GM18502 (cell line): Measurements from ENCODE around the gene CPVL.
"Not testable (repeated sequence)": the region's sequence is repeated elsewhere in the genome, so short reads cannot be mapped to it uniquely, and the experiment has no call there.

ENCODE experiments used
- ATAC-seq: cut with Tn5 transposase; IDR thresholded peaks from one replicate; pipeline ENCODE4 v1.9.1; 2021; ENCODE audit warnings: mild to moderate bottlenecking; ENCODE audit not compliant: unreplicated experiment, poor library complexity

The CPVL gene

DNA sequence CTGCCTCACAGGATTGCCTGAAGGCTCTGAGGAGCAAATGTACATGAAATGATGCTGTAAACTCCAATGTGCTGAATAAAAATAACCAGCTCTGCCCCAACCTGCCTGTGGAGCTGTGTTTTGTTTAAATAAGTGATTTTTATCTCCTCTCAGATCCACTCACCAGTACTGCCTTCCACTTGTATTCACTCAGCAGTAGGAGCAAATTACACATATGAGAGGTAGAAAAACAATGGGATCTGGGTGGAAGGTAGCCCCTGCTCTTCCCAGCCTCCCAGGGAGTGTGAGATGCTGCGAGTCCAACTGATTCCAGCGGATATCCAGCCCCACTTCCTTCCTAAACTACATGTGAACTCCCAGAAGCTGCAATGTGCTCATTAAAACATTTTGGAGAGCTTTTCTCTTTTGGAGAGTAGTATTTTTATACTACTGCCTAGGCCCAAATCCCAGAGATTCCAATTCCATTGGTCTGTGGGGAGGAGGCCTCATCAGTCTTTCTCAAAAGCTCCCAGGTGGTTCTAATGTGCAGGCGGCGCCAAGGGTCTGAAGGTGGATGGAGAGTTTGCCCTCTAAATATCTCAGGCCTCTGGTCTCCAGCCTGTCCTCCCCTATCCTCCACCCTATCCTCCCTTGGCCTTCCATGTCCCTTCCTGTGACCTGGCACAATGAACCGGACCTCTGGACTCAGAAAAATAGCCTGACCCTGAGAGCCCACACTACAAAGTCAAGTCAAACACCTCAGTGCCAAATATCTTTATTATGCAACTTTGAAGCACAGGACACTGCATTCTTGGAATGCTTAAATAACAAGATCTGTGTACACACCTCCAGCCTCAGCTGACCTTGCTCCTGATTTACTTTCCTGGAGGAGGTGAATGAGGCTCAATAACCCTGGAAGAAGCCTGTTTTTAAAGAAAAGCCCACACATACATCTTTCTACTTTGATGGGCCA lies 46.2 kb downstream of the CPVL start:
- ATAC-seq, result no peak

DNA sequence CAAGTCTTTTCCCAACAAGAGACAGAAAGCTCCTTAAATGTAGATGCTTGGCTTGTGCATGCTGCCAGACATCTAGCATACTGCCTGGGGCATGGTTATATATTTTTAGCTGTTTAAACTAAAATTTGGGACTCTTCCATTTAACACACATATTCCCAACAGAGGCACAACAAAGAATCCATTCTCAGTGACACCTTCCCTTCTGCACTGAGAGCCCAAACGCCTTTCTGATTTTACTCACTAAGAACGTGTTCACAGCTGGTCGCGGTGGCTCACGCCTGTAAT lies 49.9 kb downstream of the CPVL start:
- ATAC-seq, result no peak

DNA sequence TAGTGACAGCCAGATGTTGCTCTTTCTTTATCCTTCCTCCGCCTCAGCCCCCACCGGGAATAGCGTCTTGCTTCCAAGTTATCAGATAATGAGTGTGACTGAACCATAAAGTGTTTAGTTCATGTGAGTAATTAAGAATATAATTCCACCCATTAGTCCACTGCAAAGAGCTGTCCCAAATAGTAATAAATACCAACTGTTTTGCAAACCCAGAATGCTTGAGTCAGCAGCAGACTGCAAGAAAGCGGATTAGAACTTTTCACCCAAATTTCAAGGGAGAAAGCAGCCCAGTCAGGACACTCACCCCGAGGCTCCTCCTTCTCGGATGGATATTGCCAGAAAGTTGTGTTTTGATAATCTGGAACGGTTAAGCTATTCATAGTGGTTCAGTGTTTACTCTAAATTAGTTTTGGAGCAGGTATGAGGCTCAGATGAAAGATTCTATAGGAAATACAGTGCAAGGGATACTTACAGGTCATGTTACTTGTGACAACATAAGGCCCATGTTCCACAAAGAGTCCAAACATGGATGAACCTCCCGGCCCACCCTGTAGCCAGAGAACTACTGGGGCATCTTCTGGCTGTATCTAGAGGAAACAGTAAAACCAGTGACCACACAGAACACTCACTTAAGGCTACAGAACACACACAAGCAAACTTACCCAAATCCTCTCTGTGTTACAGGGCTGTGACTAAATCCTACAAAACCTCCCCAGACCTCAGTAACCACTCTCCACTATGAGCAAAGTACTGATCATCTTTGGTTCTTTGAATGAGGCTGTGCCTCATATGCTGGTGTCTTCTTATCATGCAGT lies 50.5 kb downstream of the CPVL start:
- ATAC-seq, result no peak

DNA sequence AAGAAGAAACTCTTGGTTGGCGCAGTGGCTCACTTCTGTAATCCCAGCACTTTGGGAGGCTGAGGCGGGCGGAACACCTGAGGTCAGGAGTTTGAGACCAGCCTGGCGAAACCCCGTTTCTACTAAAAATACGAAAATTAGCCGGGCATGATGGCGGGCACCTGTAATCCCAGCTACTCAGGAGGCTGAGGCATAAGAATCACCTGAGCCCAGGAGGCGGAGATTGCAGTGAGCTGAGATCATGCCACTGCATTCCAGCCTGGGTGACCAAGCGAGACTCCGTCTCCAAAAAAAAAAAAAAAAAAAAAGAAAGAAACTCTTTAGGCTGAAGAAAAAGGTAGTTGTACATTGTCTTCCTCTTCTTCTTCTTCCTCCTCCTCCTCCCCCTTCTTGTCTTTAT lies 53.2 kb downstream of the CPVL start:
- ATAC-seq, result not testable (repeated sequence)

DNA sequence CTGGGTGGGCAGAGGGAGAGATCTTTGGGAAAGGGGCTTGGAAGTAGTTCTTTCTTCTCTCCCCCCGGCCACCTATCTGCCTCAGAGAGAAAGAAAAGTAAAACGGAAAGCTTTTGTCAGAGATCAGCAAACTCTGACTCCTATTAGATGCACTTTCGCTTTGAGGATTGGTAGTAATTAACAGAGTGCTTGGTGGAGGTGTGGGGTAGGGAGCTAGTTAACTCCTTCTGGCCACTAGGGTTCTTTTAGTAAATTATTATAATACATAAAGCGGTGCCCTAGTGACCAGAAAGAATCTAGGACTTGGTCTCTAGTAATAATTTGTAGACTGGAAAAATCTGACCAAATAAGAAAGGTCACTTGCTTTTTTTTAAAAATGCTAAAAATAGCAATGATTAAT lies 54.6 kb downstream of the CPVL start:
- ATAC-seq, result no peak

DNA sequence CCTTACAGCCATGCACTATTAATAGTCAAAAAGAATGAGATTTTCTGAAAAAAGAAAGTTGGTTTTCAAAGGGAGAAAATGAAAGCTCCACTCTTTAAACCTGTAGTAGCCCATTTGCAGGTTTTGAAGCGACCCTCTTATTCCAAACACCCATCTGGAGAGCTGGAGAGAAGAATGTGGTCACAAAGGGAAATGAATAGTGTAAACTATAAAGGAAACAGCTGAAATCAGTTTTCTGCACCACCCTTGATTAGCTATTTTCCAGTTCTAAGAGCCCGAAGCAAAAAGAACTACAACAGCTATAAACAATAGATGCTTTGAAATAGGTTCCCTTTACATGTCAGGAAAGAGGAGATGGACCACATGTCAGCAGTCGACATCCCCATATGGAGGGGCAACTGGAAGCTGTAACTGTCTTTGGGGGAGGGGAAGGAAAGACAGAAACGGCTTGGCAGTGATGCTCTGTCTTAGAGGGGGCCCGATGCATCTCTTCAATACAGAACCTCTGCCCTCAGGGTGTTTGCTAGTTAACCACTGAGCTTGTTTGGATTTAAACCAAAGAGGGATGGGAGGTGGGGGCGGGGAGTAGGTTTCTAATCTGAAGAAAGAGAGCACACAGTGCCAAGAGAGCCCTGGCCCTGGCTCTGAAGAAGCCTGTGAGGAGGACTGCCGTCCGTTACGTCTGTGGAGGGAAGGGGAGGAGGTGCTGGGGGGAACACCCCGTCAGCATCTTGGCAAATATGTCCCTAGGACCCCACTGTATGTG lies 55.3 kb downstream of the CPVL start:
- no peak for ATAC-seq

DNA sequence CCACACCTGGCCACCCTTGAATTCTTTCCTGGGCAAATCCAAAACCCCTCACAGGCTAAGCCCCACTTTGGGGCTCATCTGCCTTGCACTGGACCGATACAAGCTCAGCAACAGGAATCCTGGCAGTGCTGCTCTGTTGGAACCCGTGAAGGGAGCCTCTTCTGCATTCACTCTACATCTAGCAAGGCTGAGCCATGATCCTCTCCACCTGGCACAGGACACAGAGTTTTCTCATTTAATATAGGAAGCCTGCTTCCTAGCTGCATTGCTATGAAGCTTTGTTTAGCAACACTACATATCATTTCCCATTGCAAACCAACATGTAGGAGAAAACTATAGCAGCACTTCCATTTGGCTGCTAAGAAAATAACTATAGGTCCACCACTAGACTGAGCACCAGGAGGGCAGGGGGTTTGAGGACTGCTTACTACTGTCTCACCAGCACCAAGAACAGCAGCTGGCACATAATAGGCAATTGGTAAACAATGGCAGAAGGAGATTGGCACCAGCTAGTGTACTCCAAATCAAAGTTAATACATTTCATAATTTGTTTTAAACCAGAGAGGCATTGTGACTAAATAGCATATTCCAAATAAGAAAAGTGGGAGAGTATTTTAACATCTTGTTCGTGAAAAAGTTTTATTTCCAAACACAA lies 56.1 kb downstream of the CPVL start:
- no peak for ATAC-seq

DNA sequence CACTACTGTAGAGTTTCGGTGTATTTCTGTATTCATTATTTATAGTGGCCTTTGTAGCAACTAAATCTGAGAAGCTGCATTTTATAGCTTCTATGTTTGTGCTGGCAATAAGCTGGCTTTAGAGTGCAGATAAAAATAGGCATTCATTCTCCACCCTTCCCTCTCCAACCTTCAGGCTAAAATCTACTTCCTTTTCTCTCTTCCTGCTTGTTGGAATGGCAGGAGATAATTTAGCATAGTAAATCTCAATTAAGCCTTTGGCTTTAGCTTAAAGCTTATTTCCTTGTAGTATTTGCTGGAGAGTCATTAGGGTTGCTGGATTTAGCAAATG lies 58.5 kb downstream of the CPVL start:
- no peak for ATAC-seq

DNA sequence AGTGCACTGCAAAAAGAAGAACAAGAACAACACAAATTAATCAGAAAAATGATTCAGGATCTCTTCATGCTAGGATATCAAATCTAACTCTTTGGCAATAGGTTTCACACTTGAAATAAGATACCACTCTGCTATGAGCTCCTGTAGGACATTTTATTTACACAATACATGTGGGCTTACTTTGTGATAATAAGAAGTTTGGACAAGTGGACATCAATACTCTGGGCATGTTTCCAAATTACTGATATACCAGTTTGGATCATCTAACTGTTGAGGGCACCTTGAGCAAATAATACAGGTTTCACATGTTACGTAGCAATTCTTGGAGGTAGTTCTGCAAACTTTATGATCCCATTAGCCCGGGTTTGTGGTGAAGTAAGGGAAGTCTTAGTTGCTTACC lies 59.8 kb downstream of the CPVL start:
- no peak for ATAC-seq

DNA sequence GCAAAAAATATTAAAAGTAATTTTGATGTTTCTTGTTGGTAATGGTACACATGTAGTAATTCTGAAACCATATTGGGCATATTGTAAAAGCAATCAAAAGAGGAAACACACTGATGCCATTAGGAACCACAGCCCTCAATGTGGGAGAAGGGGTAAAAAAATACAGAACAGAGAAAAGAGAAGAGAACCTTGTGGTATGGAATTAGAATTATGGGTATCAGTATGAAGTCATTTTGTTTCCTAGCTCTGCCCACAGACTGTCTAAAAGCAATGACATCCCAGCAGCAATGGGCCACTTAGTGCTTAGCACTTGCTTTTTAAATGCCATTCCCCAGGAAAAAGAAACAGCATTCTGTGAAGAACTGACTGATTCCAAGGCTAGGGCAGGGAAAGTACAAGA lies 61.5 kb downstream of the CPVL start:
- peak; percentile 81 for ATAC-seq

DNA sequence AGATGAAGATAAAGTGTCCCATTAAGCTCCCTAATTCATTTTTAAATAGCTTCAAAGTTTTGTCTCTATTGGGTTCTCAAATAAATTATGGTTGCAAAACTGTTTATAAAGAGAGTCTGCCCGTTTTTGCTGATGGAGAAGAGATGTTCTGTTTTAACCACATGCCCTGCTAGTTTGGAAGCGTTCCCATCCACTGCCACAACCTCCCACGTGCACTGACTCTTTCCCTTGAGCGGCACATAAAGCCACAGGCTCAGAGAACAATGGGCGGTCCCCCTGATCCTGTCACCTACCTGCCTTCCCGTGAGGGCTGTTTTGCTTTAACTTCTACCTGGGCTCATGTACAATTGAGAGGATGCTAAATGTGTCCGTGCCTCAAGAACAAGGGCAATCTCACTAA lies 65.5 kb downstream of the CPVL start:
- no peak for ATAC-seq

DNA sequence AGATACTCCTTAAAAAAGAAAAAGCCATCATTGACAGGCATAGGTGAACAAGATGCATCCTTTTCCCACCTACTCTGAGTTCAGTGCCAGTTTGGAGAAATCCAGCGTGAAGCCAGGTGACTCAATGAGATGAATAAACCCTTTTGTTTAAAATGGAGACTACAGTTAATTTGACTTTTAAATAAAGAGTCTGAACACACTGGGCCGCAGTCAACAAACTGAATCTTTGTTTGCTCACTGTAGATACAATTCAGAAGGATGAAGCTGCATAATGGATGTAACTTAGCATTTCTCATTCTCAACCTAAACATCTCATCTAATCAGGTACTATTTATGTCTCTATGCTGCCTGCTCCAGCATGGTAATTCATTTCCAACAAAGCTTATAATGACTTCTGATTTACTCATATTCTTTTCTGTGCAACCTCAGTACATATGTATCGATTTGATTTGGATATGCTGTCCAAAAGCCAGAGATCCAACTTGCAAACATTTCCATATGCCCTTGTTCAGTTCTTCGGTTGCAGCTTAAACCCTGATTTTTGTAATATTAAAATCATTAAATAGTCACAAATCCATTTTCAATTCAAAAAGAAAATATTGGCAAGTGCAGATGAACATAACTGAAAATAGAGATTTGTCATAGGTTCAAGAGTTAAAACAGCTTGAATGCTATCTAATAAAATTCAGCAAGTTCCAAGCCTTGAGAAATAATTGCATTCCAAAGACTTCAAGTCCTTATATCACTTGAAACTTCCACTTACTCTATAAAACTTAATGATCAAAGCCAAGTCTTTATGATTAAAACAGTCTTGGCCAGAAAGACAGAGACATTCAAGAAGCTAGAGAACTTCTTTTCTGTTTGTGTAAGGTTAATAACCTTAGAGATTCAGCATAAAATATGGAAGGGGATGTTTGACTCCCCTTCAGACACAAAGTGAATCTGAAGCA lies 67.8 kb downstream of the CPVL start:
- no peak for ATAC-seq

DNA sequence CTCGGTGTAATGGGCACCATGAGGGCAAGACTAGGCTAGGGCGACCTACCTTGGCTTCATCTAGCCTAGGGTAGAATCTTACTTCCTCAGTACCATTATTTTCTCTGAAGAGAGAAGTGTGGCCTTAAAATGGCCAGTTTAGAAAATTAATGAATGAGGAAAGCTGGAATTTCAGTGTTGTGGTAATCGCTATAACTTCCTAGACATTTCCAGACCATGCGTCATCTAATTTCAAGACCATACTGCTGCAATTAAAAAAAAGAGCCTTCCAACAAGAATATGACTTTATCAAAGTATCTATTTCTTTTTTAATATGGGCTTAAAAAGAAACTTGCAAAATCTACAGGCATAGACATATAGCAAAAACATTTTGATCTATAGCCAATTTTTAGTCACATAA lies 68.5 kb downstream of the CPVL start:
- ATAC-seq, result no peak

DNA sequence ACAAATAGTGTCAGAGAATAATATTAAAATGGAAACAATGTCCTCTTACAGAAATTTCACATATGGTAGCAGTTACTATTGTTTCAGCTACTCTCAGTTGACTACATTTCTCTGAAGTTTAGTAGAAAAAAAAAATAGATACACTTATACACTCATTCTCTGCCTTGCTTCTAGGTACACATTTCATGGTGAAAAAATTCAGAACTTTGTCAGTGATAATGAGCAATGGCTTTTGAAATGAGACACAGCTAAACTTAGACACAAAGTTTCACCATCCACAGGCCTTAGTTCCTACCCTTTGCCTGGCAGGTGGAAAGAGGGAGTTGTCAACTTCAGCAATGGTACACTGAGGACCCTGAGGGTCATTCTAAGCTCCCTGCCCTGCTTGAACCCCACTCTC lies 69.2 kb downstream of the CPVL start:
- ATAC-seq, result no peak

DNA sequence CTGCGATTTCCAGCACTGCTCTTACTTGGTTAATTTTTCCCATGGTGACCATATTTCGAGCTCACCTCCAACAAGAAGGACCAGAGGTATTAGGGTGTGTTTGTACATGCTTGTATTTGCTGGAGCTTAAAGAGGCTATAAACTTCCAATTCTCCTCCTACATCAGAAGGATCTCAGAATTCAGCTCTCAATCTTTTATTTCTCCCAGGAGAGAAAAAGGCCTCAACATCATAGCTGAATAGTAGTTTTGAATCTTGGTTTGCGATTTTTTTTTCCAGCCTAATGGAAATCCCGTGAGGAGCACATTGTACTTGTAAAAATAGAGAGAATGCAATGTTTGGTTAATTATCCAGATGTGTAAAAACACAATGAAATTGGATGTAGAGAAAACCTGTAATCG lies 69.7 kb downstream of the CPVL start:
- ATAC-seq, result no peak

DNA sequence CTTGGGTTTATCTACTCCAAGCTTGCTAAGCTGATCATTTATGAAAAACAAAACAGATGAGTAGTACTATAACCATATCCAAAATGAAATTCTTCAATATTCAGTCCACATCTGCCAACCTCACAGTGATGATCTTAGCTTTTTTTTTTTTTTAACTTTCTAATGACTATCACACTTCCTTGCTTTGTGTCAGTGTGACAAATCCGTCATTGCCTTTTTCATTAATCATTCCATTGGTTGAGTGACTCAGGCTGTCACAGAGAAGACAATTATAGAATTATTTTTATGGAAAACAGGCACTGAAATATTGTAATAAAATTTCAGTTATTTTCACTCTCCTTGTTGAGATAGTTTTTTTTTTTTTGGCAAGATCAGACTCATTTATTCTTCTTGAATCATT lies 70.7 kb downstream of the CPVL start:
- no peak for ATAC-seq

DNA sequence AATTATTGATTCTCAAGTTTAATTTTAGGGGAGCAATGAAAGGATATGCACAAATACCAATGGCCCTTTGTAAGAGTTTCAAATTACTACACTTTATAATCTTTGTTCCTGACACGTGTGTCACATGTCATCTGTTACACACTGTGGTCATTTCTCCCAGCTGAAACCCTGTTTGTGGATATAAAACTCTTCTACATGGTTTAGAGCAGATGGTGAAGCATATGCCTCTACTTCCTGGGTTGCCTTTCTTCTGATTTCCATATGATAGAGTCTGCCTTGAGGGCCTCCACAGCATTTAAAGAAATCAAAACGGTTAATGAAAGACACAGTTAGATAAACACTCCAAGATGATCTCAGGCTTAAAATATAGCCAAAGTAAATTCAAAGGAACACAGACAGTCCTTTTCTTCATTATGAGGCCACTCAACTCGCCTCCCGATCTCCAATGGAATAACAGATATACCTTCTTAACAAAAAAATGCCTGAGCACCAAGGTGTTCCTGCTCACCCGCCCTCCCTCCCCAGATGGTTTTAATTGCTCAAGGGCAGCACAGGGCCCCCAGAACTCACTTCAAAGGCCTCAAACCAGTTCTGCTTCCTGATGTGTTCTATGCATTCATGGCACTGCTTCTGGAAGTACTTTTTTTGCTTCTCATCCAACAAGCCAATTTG lies 75.0 kb downstream of the CPVL start:
- no peak for ATAC-seq

DNA sequence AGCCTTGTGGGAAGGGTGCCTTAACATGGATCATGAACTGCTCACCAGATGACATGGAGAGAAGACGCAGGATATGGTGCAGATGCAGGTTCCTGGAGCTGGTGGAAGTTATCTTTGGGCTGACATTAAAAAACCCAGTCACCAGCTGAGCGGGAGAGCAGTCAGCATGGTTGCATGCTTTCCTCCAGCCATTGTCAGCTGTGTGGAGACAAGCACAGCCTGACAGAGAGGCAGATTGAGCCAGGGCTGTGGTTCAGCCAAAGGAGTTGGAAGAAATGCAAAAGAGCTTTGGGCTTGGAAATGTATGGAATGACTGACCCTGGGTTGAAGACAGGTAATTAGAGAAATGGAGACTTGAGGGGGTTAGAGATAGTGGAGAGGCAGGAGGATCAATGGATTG lies 79.7 kb downstream of the CPVL start:
- no peak for ATAC-seq
